ENCODE data around the gene HOXC9.

- TF ChIP-seq CTCF (conservative IDR thresholded peaks at IDR 0.05; ENCODE audit: low read length) (no peak), EZH2phosphoT487 (IDR thresholded peaks at IDR 0.05; ENCODE audit: borderline replicate concordance) (no peak)
These were observed 10.4 kb downstream of the HOXC9 start for GRCh38 chr12:54010053-54010971.

Measured in Loucy (cell line).